ENCODE results near the gene TEX2.

Gene TEX2

GRCh38 chr17:64109400-64109799 lies 153.7 kb downstream of the TEX2 start:
- Histone ChIP-seq H3K4me3 (ENCODE audit: extremely low read depth, insufficient read depth, low read length, poor library complexity, severe bottlenecking) (no peak overlapping the region), H3K9me3 (ENCODE audit: control insufficient read depth, low read length) (no peaks in the 10 kb centered on the region), H3K36me3 (ENCODE audit: control insufficient read depth, insufficient read depth, low read length) (no peaks in the 10 kb centered on the region), H3K27ac (ENCODE audit: low read depth, low read length, severe bottlenecking) (no peak overlapping the region), H3K4me1 (ENCODE audit: control insufficient read depth, insufficient read depth, low read length, poor library complexity, severe bottlenecking) (no peaks in the 10 kb centered on the region)
- 93 to 100% methylated on average over 1 to 2 of the region's 5 CpGs for WGBS, 2 experiments (ENCODE audit: insufficient coverage in 2 of 2)

- no peaks in the 10 kb centered on the region for H3K4me1 ChIP-seq (ENCODE audit: control insufficient read depth, insufficient read depth, low read length, poor library complexity, severe bottlenecking)
- H3K36me3 ChIP-seq (ENCODE audit: control insufficient read depth, insufficient read depth, low read length), result no peaks in the 10 kb centered on the region
- no peak overlapping the region for H3K27ac ChIP-seq (ENCODE audit: low read depth, low read length, severe bottlenecking)
- H3K9me3 ChIP-seq (ENCODE audit: control insufficient read depth, low read length), result no peaks in the 10 kb centered on the region
- WGBS, 2 experiments (ENCODE audit: insufficient coverage in 2 of 2), result 98% methylated on average over 3 to 4 of the region's 5 CpGs
- H3K4me3 ChIP-seq (ENCODE audit: extremely low read depth, insufficient read depth, low read length, poor library complexity, severe bottlenecking), result no peak overlapping the region
Measured at GRCh38 chr17:64107500-64108236, 155.4 kb downstream of the TEX2 start.

GRCh38 chr17:64106918-64107317 lies 156.1 kb downstream of the TEX2 start:
- H3K4me3 ChIP-seq (ENCODE audit: extremely low read depth, insufficient read depth, low read length, poor library complexity, severe bottlenecking), result no peak overlapping the region
- H3K9me3 ChIP-seq (ENCODE audit: control insufficient read depth, low read length), result no peaks in the 10 kb centered on the region
- H3K36me3 ChIP-seq (ENCODE audit: control insufficient read depth, insufficient read depth, low read length), result no peaks in the 10 kb centered on the region
- no peaks in the 10 kb centered on the region for H3K4me1 ChIP-seq (ENCODE audit: control insufficient read depth, insufficient read depth, low read length, poor library complexity, severe bottlenecking)
- 100% methylated on average over 1 to 2 of the region's 3 CpGs for WGBS, 2 experiments (ENCODE audit: insufficient coverage in 2 of 2)
- H3K27ac ChIP-seq (ENCODE audit: low read depth, low read length, severe bottlenecking), result no peak overlapping the region

DNA sequence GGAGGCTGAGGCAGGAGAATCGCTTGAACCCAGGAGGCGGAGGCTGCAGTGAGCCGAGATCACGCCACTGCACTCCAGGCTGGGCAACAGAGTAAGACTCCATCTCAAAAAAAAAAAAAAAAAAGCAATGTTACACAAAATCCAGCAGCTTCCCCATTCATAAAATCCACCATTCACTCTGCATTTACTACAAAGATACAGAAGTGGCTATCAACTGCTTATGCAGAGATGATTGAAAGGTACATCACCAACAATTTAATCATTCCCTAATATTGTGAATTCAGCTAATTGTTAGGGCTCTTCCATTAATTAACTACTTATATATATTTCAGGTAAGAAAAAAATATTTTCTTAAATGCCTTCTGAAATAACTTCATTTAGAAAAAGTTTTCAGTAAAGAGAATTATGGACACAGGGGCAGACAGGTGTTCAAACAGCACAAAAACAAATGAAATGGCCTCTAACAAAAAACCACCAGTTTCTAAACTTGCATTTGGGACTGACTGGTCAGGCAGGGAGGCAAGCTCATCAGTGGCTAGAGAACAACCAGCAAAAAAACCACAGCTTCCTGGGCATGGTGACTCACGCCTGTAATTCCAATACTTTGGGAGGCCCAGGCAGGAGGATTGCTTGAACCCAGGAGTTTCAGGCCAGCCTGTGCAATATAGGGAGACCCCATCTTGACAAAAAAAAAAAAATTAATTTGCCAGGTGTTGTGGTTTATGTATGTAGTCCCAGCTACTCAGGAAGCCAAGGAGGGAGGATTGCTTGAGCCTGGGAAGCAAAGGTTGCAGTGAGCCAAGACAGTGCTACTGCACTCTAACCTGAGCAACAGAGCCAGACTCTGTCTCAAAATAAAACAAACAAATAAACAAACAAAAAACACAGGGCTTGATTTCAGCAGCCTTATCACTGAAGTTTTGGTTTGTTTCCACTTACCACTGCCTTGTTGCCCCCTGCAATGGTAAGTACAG lies 159.4 kb downstream of the TEX2 start:
- H3K36me3 ChIP-seq (ENCODE audit: control insufficient read depth, insufficient read depth, low read length), result no peaks in the 10 kb centered on the region
- WGBS, 2 experiments (ENCODE audit: insufficient coverage in 2 of 2), result 93 to 100% methylated on average over 1 to 5 of the region's 5 CpGs
- H3K27ac ChIP-seq (ENCODE audit: low read depth, low read length, severe bottlenecking), result no peak overlapping the region
- H3K4me1 ChIP-seq (ENCODE audit: control insufficient read depth, insufficient read depth, low read length, poor library complexity, severe bottlenecking), result no peaks in the 10 kb centered on the region
- H3K9me3 ChIP-seq (ENCODE audit: control insufficient read depth, low read length), result no peaks in the 10 kb centered on the region
- H3K4me3 ChIP-seq (ENCODE audit: extremely low read depth, insufficient read depth, low read length, poor library complexity, severe bottlenecking), result no peak overlapping the region

DNA sequence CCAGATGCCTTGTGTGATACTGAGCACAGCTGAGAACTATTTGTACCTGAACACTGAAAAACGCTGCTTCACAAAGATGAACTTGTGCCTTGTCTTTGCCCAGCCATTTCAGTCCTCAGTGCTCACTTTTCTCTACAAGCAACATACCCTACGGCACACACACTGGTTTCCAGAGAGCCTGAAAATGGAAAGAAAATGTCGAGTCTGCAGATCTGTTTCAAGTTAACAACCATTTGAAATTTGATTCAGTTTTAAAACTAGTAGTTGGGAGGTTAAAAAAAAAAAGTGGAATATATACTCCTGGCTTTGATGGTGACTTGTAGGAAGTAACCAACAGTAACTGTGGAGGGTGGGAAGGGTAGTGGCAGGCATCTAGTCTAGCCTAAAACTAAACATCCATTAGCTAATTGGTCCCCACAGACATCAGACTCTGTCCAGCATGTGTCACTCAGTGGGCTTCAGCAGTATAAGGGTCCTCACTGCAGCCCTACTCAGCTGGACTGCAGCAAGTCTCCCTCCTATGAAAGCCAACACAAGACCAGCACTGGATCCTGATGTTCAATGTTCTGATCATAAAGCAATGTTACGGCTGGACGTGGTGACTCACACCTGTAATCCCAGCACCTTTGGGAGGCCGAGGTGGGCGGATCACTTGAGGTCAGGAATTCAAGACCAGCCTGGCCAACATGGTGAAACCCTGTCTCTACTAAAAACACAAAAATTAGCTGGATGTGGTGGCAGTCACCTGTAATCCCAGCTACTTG lies 160.3 kb downstream of the TEX2 start:
- no peaks in the 10 kb centered on the region for H3K9me3 ChIP-seq (ENCODE audit: control insufficient read depth, low read length)
- WGBS, 2 experiments (ENCODE audit: insufficient coverage in 2 of 2), result 92 to 95% methylated on average over 4 to 7 of the region's 7 CpGs
- no peaks in the 10 kb centered on the region for H3K4me1 ChIP-seq (ENCODE audit: control insufficient read depth, insufficient read depth, low read length, poor library complexity, severe bottlenecking)
- H3K36me3 ChIP-seq (ENCODE audit: control insufficient read depth, insufficient read depth, low read length), result no peaks in the 10 kb centered on the region
- H3K27ac ChIP-seq (ENCODE audit: low read depth, low read length, severe bottlenecking), result no peak overlapping the region
- no peak overlapping the region for H3K4me3 ChIP-seq (ENCODE audit: extremely low read depth, insufficient read depth, low read length, poor library complexity, severe bottlenecking)

GRCh38 chr17:64099543-64099942 lies 163.5 kb downstream of the TEX2 start:
- Histone ChIP-seq H3K27ac (ENCODE audit: low read depth, low read length, severe bottlenecking) (no peak overlapping the region), H3K4me3 (ENCODE audit: extremely low read depth, insufficient read depth, low read length, poor library complexity, severe bottlenecking) (no peak overlapping the region), H3K9me3 (ENCODE audit: control insufficient read depth, low read length) (no peaks in the 10 kb centered on the region), H3K4me1 (ENCODE audit: control insufficient read depth, insufficient read depth, low read length, poor library complexity, severe bottlenecking) (no peaks in the 10 kb centered on the region), H3K36me3 (ENCODE audit: control insufficient read depth, insufficient read depth, low read length) (no peaks in the 10 kb centered on the region)
- WGBS, 2 experiments (ENCODE audit: insufficient coverage in 2 of 2), result 83 to 88% methylated on average over 5 to 6 of the region's 6 CpGs

All from mesodermal cell (in vitro differentiated cells).